ENCODE measurements around the gene SOAT2. TPM values are rescaled to one million over a fixed set of nuclear protein-coding genes. Genes with fewer than 3 reads are reported as not detected.

The SOAT2 gene
- total RNA-seq, 5 donors from 2014 or later (not counting 1 experiment from before 2014, with no cell fraction given) = 0.82 to 1.6 (median 0.89) TPM

GRCh38 chr12:53082637-53083175 is 20.6 kb upstream of the SOAT2 start:
- peaks cover 23 to 32% (median 28%) of the 10 kb centered on the region in 3 donors for H3K4me1 Mint-ChIP-seq
- H3K27ac Mint-ChIP-seq = no peak overlapping the region
- no peak overlapping the region for H3K4me3 Mint-ChIP-seq
- no peaks in the 10 kb centered on the region for H3K9me3 Mint-ChIP-seq
- Histone ChIP-seq H3K4me1 (ENCODE audit: control insufficient read depth in 1 of 2, extremely low read depth in 1 of 2, insufficient read depth in 2 of 2, low read length in 2 of 2) (peaks cover 5 to 23% of the 10 kb centered on the region in 2 experiments), H3K9me3 (no peaks in the 10 kb centered on the region), H3K27me3 (replicated peaks in 1 of 2; ENCODE audit: control insufficient read depth in 2 of 2, extremely low read depth in 1 of 2, insufficient read depth in 2 of 2, low read length in 1 of 2) (peaks cover 0 to 7% of the 10 kb centered on the region in 2 experiments), H3K36me3 (ENCODE audit: control insufficient read depth in 2 of 2, extremely low read depth in 1 of 2, insufficient read depth in 1 of 2, low read length in 1 of 2) (no peaks in the 10 kb centered on the region), H3K27ac (ENCODE audit: low read length) (no peak overlapping the region), H3K4me3 (ENCODE audit: control insufficient read depth in 1 of 2, extremely low read depth in 1 of 2, low read length in 1 of 2) (no peak overlapping the region)
- WGBS (ENCODE audit: insufficient coverage) = no CpG with 5 or more reads among the region's 2 CpGs
- ATAC-seq (replicated peaks in 1 of 4) = no peak
- CTCF ChIA-PET = no interaction called here
- no peaks in the 10 kb centered on the region for H3K36me3 Mint-ChIP-seq
- no peak for DNase-seq
- H3K27me3 Mint-ChIP-seq = peaks cover 0 to 7% of the 10 kb centered on the region in 2 donors
- POLR2A ChIA-PET = interaction anchor here in 1 of 2 donors (0.6 kb wide), 1 partner anchor 10 kb away, joined by 5 read pairs; no protein-coding TSS in a partner anchor

- H3K36me3 Mint-ChIP-seq = no peaks in the 10 kb centered on the region
- POLR2A ChIA-PET = no interaction called here
These were observed 16.9 kb upstream of the SOAT2 start for GRCh38 chr12:53086361-53086760.

GRCh38 chr12:53090105-53090504 is 13.2 kb upstream of the SOAT2 start:
- Mint-ChIP-seq H3K36me3 (no peaks in the 10 kb centered on the region), H3K27me3 (peaks cover 0 to 13% of the 10 kb centered on the region in 2 donors), H3K27ac (no peak overlapping the region), H3K4me1 (no peaks in the 10 kb centered on the region), H3K9me3 (no peaks in the 10 kb centered on the region), H3K4me3 (no peak overlapping the region)
- H3K9me3 ChIP-seq = no peaks in the 10 kb centered on the region
- H3K27ac ChIP-seq (ENCODE audit: low read length) = no peak overlapping the region
- POLR2A ChIA-PET = no interaction called here
- CTCF ChIA-PET = no interaction called here
- 92% methylated on average over 4 of the region's 6 CpGs for WGBS (ENCODE audit: insufficient coverage)
- ATAC-seq (replicated peaks in 1 of 4) (no peak), DNase-seq (no peak)
- no peaks in the 10 kb centered on the region for H3K4me1 ChIP-seq (ENCODE audit: control insufficient read depth in 1 of 2, extremely low read depth in 1 of 2, insufficient read depth in 2 of 2, low read length in 2 of 2)
- H3K36me3 ChIP-seq (ENCODE audit: control insufficient read depth in 2 of 2, extremely low read depth in 1 of 2, insufficient read depth in 1 of 2, low read length in 1 of 2) = no peaks in the 10 kb centered on the region
- H3K4me3 ChIP-seq (ENCODE audit: control insufficient read depth in 1 of 2, extremely low read depth in 1 of 2, low read length in 1 of 2) = no peak overlapping the region
- H3K27me3 ChIP-seq (replicated peaks in 1 of 2; ENCODE audit: control insufficient read depth in 2 of 2, extremely low read depth in 1 of 2, insufficient read depth in 2 of 2, low read length in 1 of 2) = peaks cover 0 to 9% of the 10 kb centered on the region in 2 experiments

More at GRCh38 chr12:53086361-53086760, 16.9 kb upstream of the SOAT2 start:
- Mint-ChIP-seq H3K4me1 (no peaks in the 10 kb centered on the region), H3K27ac (no peak overlapping the region), H3K4me3 (no peak overlapping the region), H3K27me3 (peaks cover 0 to 11% of the 10 kb centered on the region in 2 donors), H3K9me3 (no peaks in the 10 kb centered on the region)
- CTCF ChIA-PET = interaction anchor here (0.6 to 4.2 kb wide), 4 partner anchors 12 to 69 kb away, joined by 3 to 11 read pairs (median 4); partner anchors contain the start of gene IGFBP6 (in 1 of the 2)
- H3K4me1 ChIP-seq (ENCODE audit: control insufficient read depth in 1 of 2, extremely low read depth in 1 of 2, insufficient read depth in 2 of 2, low read length in 2 of 2) = no peaks in the 10 kb centered on the region
- ATAC-seq (replicated peaks in 1 of 4) = no peak
- peaks cover 0 to 13% of the 10 kb centered on the region in 2 experiments for H3K27me3 ChIP-seq (replicated peaks in 1 of 2; ENCODE audit: control insufficient read depth in 2 of 2, extremely low read depth in 1 of 2, insufficient read depth in 2 of 2, low read length in 1 of 2)
- no peaks in the 10 kb centered on the region for H3K9me3 ChIP-seq
- no peak for DNase-seq
- H3K4me3 ChIP-seq (ENCODE audit: control insufficient read depth in 1 of 2, extremely low read depth in 1 of 2, low read length in 1 of 2) = no peak overlapping the region
- WGBS (ENCODE audit: insufficient coverage) = 83% methylated on average over 1 of the region's 3 CpGs
- H3K36me3 ChIP-seq (ENCODE audit: control insufficient read depth in 2 of 2, extremely low read depth in 1 of 2, insufficient read depth in 1 of 2, low read length in 1 of 2) = no peaks in the 10 kb centered on the region
- H3K27ac ChIP-seq (ENCODE audit: low read length) = no peak overlapping the region

GRCh38 chr12:53090554-53090953 is 12.7 kb upstream of the SOAT2 start:
- no peaks in the 10 kb centered on the region for H3K9me3 ChIP-seq
- H3K27me3 ChIP-seq (replicated peaks in 1 of 2; ENCODE audit: control insufficient read depth in 2 of 2, extremely low read depth in 1 of 2, insufficient read depth in 2 of 2, low read length in 1 of 2) = peaks cover 0 to 9% of the 10 kb centered on the region in 2 experiments
- H3K9me3 Mint-ChIP-seq = no peaks in the 10 kb centered on the region
- DNase-seq (no peak), ATAC-seq (replicated peaks in 1 of 4) (no peak)
- no peak overlapping the region for H3K27ac Mint-ChIP-seq
- no peak overlapping the region for H3K27ac ChIP-seq (ENCODE audit: low read length)
- no peaks in the 10 kb centered on the region for H3K4me1 ChIP-seq (ENCODE audit: control insufficient read depth in 1 of 2, extremely low read depth in 1 of 2, insufficient read depth in 2 of 2, low read length in 2 of 2)
- WGBS (ENCODE audit: insufficient coverage) = no CpG with 5 or more reads among the region's 2 CpGs
- H3K4me3 ChIP-seq (ENCODE audit: control insufficient read depth in 1 of 2, extremely low read depth in 1 of 2, low read length in 1 of 2) = no peak overlapping the region
- CTCF ChIA-PET = no interaction called here
- no peaks in the 10 kb centered on the region for H3K4me1 Mint-ChIP-seq
- no peaks in the 10 kb centered on the region for H3K36me3 Mint-ChIP-seq
- H3K27me3 Mint-ChIP-seq = peaks cover 0 to 12% of the 10 kb centered on the region in 2 donors
- no peaks in the 10 kb centered on the region for H3K36me3 ChIP-seq (ENCODE audit: control insufficient read depth in 2 of 2, extremely low read depth in 1 of 2, insufficient read depth in 1 of 2, low read length in 1 of 2)
- POLR2A ChIA-PET = no interaction called here
- H3K4me3 Mint-ChIP-seq = no peak overlapping the region

- ChIA-PET POLR2A (no interaction called here), CTCF (interaction anchor here in 1 of 2 donors (1.4 kb wide), 1 partner anchor 26 kb away, joined by 3 read pairs; no protein-coding TSS in a partner anchor)
- ATAC-seq (replicated peaks in 1 of 4) (no peak), DNase-seq (no peak)
- no peak overlapping the region for H3K4me3 Mint-ChIP-seq
- no peak overlapping the region for H3K27ac Mint-ChIP-seq
- no peaks in the 10 kb centered on the region for H3K9me3 Mint-ChIP-seq
- WGBS (ENCODE audit: insufficient coverage) = no CpG with 5 or more reads among the region's 6 CpGs
- peaks cover 0 to 11% of the 10 kb centered on the region in 2 donors for H3K27me3 Mint-ChIP-seq
- Histone ChIP-seq H3K36me3 (ENCODE audit: control insufficient read depth in 2 of 2, extremely low read depth in 1 of 2, insufficient read depth in 1 of 2, low read length in 1 of 2) (no peaks in the 10 kb centered on the region), H3K9me3 (no peaks in the 10 kb centered on the region), H3K4me3 (ENCODE audit: control insufficient read depth in 1 of 2, extremely low read depth in 1 of 2, low read length in 1 of 2) (no peak overlapping the region), H3K27me3 (replicated peaks in 1 of 2; ENCODE audit: control insufficient read depth in 2 of 2, extremely low read depth in 1 of 2, insufficient read depth in 2 of 2, low read length in 1 of 2) (peaks cover 0 to 16% of the 10 kb centered on the region in 2 experiments), H3K27ac (ENCODE audit: low read length) (no peak overlapping the region), H3K4me1 (ENCODE audit: control insufficient read depth in 1 of 2, extremely low read depth in 1 of 2, insufficient read depth in 2 of 2, low read length in 2 of 2) (peaks cover 0 to under 1% of the 10 kb centered on the region in 2 experiments)
- H3K36me3 Mint-ChIP-seq = no peaks in the 10 kb centered on the region
- peaks cover 1 to 4% (median 1%) of the 10 kb centered on the region in 3 donors for H3K4me1 Mint-ChIP-seq
These were observed 11.5 kb upstream of the SOAT2 start for GRCh38 chr12:53091756-53092155.

- Mint-ChIP-seq H3K4me1 (peaks cover 18 to 19% (median 18%) of the 10 kb centered on the region in 3 donors), H3K27ac (no peak overlapping the region), H3K36me3 (no peaks in the 10 kb centered on the region), H3K4me3 (no peak overlapping the region), H3K9me3 (no peaks in the 10 kb centered on the region), H3K27me3 (peaks cover 0 to 10% of the 10 kb centered on the region in 2 donors)
- peaks cover 3 to 21% of the 10 kb centered on the region in 2 experiments for H3K4me1 ChIP-seq (ENCODE audit: control insufficient read depth in 1 of 2, extremely low read depth in 1 of 2, insufficient read depth in 2 of 2, low read length in 2 of 2)
- H3K27ac ChIP-seq (ENCODE audit: low read length) = no peak overlapping the region
- ATAC-seq (replicated peaks in 1 of 4) = no peak
- WGBS (ENCODE audit: insufficient coverage) = 68% methylated on average over 4 of the region's 6 CpGs
- no peak for DNase-seq
- peaks cover 0 to 22% of the 10 kb centered on the region in 2 experiments for H3K27me3 ChIP-seq (replicated peaks in 1 of 2; ENCODE audit: control insufficient read depth in 2 of 2, extremely low read depth in 1 of 2, insufficient read depth in 2 of 2, low read length in 1 of 2)
- ChIA-PET CTCF (interaction anchor here in 1 of 2 donors (1.0 kb wide), 1 partner anchor 28 kb away, joined by 3 read pairs; no protein-coding TSS in a partner anchor), POLR2A (no interaction called here)
- no peak overlapping the region for H3K4me3 ChIP-seq (ENCODE audit: control insufficient read depth in 1 of 2, extremely low read depth in 1 of 2, low read length in 1 of 2)
- H3K9me3 ChIP-seq = no peaks in the 10 kb centered on the region
- H3K36me3 ChIP-seq (ENCODE audit: control insufficient read depth in 2 of 2, extremely low read depth in 1 of 2, insufficient read depth in 1 of 2, low read length in 1 of 2) = no peaks in the 10 kb centered on the region
These were observed 9.4 kb upstream of the SOAT2 start for GRCh38 chr12:53093777-53094393.
